Psoas muscle (tissue), 8 donors: ENCODE data around the gene TMEM205. TPM values are rescaled to one million over a fixed set of nuclear protein-coding genes. Genes with fewer than 3 reads are reported as not detected.

Experiments used
- ATAC-seq, 4 donors: fragments of 200-7000 bp; cut with Tn5 transposase; one replicate each; pipeline ENCODE4 v1.9.1; 2020; ENCODE audit warnings: moderate library complexity in 3 of 4, mild to moderate bottlenecking in 2 of 4
- DNase-seq, 2 donors: peaks; one replicate each; pipeline ENCODE4 v3.0.0-alpha.2; 2020
- H3K27ac ChIP-seq: fragments of 200-600 bp; one replicate; pipeline ENCODE4 v1.8.0; 2022
- H3K27me3 ChIP-seq, 3 donors: fragments of 200-600 bp in 1 of 3; one replicate each; pipeline versions ENCODE4 v1.6.1 to v1.8.0; 2013 to 2022; ENCODE audit warnings: low read length in 2 of 3, mild to moderate bottlenecking in 2 of 3, moderate library complexity in 1 of 3; ENCODE audit not compliant: insufficient read depth in 3 of 3
- H3K36me3 ChIP-seq, 2 donors: fragments of 200-600 bp in 1 of 2; one replicate each; pipeline versions ENCODE4 v1.6.1 to v1.8.0; 2013 to 2022; ENCODE audit warnings: low read depth in 1 of 2, mild to moderate bottlenecking in 1 of 2, moderate library complexity in 1 of 2; ENCODE audit not compliant: insufficient read depth in 1 of 2
- H3K4me1 ChIP-seq: fragments of 200-600 bp; one replicate; pipeline ENCODE4 v1.8.0; 2022
- H3K4me3 ChIP-seq: fragments of 200-600 bp; one replicate; pipeline ENCODE4 v1.8.0; 2022; ENCODE audit warnings: mild to moderate bottlenecking
- H3K9me3 ChIP-seq: fragments of 200-600 bp; one replicate; pipeline ENCODE4 v1.8.0; 2022
- WGBS, 3 donors: extraction: QIAGEN DNeasy Blood & Tissue Kit; methylation state at CpG; one replicate each; pipeline versions ENCODE4 v1.1.6 to v1.1.7; 2013; 5-methylcytosine and 5-hydroxymethylcytosine counted together
- intact Hi-C, 2 donors: fragments of 100-400 bp; cut with DNase I; formaldehyde crosslinking; loops; one replicate each; pipeline versions ENCODE4 v1.11.0 to v1.14.2; 2022
- polyA plus RNA-seq, 3 donors: library from polyadenylated mRNA; stranded (reverse); fragments of 200-250 nt; gene quantifications; one replicate each; pipeline ENCODE4 v1.2.3, GENCODE V29; 2013
- total RNA-seq, 4 donors: library from RNA; stranded (reverse); fragmentation: NEBNext Ultra II Directional in 2 of 4; extraction: Animal tissue kit (Norgen Biotek cat#: 25700) in 2 of 4; gene quantifications; one replicate each; pipeline versions ENCODE4 v1.2.1 to v1.2.4, GENCODE V29; 2021 to 2023
- TF ChIP-seq, protein P1 (sequence below): fragments of 200-600 bp; IDR thresholded peaks from one replicate; pipeline ENCODE4 v1.8.0; 2022; ENCODE audit warnings: antibody characterized with exemption
- donor health status: healthy with polysubstance abuse.
- donor health status: DM: no; HTN: no; CAD: no; lungs with moderate emphysema.
- donor health status: Bipolar disorder and iron deficiency.
- donor health status: healthy.
- donor health status: DM: yes; HTN: yes; CAD: no.
- donor health status: DM: no; HTN: no; CAD: no.
- donor health status: DM: no; HTN: no; CAD: no.
- donor health status: DM: yes; HTN: yes; CAD: no.

TMEM205 gene
- total and polyA plus RNA-seq, 7 donors: 63.0 to 95.1 (median 70.8) TPM

DNA sequence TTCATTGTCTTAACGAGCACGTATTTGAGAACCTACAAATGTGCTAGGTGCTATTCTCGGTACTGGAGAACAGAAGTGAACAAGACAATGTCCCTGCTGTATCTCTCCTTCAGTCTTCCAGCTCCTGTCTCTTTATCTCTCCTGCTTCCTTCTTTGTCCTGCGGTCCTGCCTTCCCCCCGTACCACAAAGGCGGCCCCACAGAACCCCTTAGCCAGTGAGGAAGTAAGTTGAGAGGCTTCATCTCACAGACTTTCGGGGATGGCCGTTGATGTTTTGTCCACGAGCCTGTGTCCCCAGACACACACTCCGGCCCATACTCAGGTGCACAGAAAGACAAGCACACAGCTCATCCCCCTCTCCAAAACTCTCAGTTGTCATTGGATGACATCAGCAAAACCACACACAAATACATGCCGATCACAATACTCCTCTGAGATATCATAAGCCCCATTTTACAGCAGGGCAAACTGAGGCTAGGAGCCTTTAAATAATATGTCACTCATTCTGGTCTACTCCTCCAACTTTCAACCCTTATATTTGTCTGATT lies 27.9 kb upstream of the TMEM205 start:
- WGBS, 3 donors: 46 to 57% (median 49%) methylated on average over 11 of the region's 11 CpGs
- intact Hi-C loops: loop anchor here in 1 of 2 donors (10.0 kb wide), 1 partner anchor 131 kb away; the partner anchor contains the start of gene ZNF653

DNA sequence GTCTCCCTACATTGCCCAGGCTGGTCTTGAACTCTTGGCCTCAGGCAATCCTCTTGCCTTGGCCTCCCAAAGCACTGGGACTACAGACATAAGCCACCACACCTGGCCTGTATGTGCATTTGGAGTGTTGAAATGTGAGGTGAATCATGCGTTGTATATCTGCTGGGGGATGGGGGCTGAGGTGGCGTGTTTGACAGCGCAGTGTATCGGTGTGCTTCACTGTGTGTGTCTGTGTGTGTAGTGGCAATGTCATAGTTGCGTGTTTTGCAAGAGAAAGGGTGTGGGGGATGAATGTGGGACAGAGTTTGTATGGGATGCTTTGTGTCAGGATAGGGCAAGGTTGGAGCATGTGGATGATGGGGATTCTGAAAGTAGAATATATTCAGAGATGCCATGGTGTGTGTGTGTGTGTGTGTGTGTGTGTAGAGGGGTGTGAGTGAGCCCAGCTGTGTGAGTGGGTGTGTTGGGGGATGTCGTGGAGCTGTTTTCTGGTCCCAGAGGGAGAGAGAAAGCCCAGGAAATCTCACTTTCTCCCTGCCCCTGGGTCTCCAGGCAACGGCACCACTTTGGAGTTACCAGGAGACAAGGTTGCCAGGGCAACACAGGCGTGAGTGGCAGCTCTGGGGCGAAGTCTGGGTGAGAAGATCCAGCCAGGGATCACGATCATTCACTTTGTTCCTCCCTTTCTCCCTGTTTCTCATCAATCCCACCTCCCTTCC lies 27.3 kb upstream of the TMEM205 start:
- WGBS, 3 donors: 54 to 58% (median 58%) methylated on average over 9 to 10 of the region's 10 CpGs
- Histone ChIP-seq H3K36me3 (peaks cover 0 to 22% of the 10 kb centered on the region in 2 donors), H3K4me1 (peaks cover 32% of the 10 kb centered on the region), H3K4me3 (no peak overlapping the region), H3K9me3 (no peaks in the 10 kb centered on the region), H3K27ac (no peak overlapping the region), H3K27me3 (no peaks in the 10 kb centered on the region)
- DNase-seq (no peak), ATAC-seq (no peak)
- TF ChIP-seq, protein P1, sequence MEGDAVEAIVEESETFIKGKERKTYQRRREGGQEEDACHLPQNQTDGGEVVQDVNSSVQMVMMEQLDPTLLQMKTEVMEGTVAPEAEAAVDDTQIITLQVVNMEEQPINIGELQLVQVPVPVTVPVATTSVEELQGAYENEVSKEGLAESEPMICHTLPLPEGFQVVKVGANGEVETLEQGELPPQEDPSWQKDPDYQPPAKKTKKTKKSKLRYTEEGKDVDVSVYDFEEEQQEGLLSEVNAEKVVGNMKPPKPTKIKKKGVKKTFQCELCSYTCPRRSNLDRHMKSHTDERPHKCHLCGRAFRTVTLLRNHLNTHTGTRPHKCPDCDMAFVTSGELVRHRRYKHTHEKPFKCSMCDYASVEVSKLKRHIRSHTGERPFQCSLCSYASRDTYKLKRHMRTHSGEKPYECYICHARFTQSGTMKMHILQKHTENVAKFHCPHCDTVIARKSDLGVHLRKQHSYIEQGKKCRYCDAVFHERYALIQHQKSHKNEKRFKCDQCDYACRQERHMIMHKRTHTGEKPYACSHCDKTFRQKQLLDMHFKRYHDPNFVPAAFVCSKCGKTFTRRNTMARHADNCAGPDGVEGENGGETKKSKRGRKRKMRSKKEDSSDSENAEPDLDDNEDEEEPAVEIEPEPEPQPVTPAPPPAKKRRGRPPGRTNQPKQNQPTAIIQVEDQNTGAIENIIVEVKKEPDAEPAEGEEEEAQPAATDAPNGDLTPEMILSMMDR: no peak
- intact Hi-C loops: loop anchor here in 1 of 2 donors (10.0 kb wide), 1 partner anchor 131 kb away; the partner anchor contains the start of gene ZNF653

More for the DNA sequence above, 27.9 kb upstream of the TMEM205 start:
- Histone ChIP-seq H3K27me3 (no peaks in the 10 kb centered on the region), H3K4me1 (peaks cover 32% of the 10 kb centered on the region), H3K9me3 (no peaks in the 10 kb centered on the region), H3K4me3 (peak overlapping the region; percentile 76), H3K36me3 (peaks cover 0 to 16% of the 10 kb centered on the region in 2 donors), H3K27ac (peak overlapping the region; percentile 96)
- ATAC-seq: no peak
- TF ChIP-seq, protein P1: no peak
- DNase-seq: no peak

DNA sequence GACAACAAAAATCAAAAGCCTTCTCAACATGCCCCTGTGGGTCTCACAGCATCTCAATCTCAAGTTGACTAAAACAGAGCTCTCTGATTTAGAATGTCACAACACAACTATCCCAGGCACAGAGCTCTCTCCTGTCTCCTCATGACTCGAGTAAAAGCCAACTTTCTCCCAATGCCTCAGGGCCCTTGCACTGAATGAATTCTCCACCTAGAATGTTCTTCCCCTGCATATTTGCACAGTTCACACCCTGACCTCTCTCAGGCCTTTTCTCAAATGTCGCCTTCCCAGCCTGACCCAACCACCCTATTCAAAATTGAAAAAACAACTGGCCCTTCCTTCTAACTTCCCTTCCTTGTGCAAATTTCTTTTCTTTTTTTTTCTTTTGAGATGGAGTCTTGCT lies 24.7 kb upstream of the TMEM205 start:
- Histone ChIP-seq H3K9me3 (no peaks in the 10 kb centered on the region), H3K4me3 (no peak overlapping the region), H3K27me3 (no peaks in the 10 kb centered on the region), H3K4me1 (peaks cover 14% of the 10 kb centered on the region), H3K27ac (no peak overlapping the region), H3K36me3 (peaks cover 0 to 41% of the 10 kb centered on the region in 2 donors)
- ATAC-seq (no peak), DNase-seq (no peak)
- intact Hi-C loops: loop anchor here in 1 of 2 donors (10.0 kb wide), 1 partner anchor 134 kb away; the partner anchor contains the start of gene ZNF653
- 86 to 89% (median 88%) methylated on average over 2 of the region's 2 CpGs for WGBS, 3 donors
- TF ChIP-seq, protein P1: no peak

DNA sequence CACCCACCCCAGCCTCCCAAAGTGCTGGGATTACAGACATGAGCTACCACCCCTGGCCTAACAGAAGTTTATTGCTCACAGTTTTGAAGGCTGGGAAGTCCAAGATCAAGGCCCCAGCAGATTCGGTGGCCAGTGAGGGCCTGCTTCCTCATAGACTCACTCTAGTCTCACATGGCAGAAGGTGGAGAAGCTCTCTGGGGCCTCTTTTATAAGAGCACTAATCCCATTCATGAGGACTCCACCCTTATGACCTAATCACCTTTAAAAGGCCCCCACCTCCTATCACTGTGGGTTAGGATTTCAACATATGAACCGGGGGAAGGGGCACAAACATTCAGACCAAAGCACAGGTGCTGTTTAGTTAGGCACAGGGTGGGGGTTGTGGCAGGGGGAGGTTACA lies 21.5 kb upstream of the TMEM205 start:
- TF ChIP-seq, protein P1: no peak
- no peaks in the 10 kb centered on the region for H3K27me3 ChIP-seq
- H3K36me3 ChIP-seq: peaks cover 0 to 68% of the 10 kb centered on the region in 2 donors
- no peaks in the 10 kb centered on the region for H3K4me1 ChIP-seq
- 66 to 83% (median 74%) methylated on average over 2 of the region's 2 CpGs for WGBS, 3 donors
- no peaks in the 10 kb centered on the region for H3K9me3 ChIP-seq
- intact Hi-C loops: no loop called here
- no peak overlapping the region for H3K4me3 ChIP-seq
- no peak for DNase-seq
- H3K27ac ChIP-seq: no peak overlapping the region
- no peak for ATAC-seq
